Measurements from ENCODE around the gene TLNRD1.

TLNRD1 gene

GRCh38 chr15:80985981-80986380 lies 14.7 kb upstream of the TLNRD1 start:
- Histone ChIP-seq H3K9ac (no peak overlapping the region), H3K4me2 (ENCODE audit: low read length) (no peak overlapping the region), H3K36me3 (ENCODE audit: control insufficient read depth, insufficient read depth, low read length) (no peaks in the 10 kb centered on the region), H3K4me1 (no peaks in the 10 kb centered on the region), H3K27me3 (ENCODE audit: control insufficient read depth, insufficient read depth, low read length) (no peaks in the 10 kb centered on the region), H3K27ac (no peak overlapping the region), H3K79me2 (peaks cover 11% of the 10 kb centered on the region), H3K9me3 (ENCODE audit: control insufficient read depth, low read length) (no peaks in the 10 kb centered on the region), H3K4me3 (ENCODE audit: low read depth, low read length) (no peak overlapping the region), H2AFZ (no peak overlapping the region)
- TF ChIP-seq, protein P1, sequence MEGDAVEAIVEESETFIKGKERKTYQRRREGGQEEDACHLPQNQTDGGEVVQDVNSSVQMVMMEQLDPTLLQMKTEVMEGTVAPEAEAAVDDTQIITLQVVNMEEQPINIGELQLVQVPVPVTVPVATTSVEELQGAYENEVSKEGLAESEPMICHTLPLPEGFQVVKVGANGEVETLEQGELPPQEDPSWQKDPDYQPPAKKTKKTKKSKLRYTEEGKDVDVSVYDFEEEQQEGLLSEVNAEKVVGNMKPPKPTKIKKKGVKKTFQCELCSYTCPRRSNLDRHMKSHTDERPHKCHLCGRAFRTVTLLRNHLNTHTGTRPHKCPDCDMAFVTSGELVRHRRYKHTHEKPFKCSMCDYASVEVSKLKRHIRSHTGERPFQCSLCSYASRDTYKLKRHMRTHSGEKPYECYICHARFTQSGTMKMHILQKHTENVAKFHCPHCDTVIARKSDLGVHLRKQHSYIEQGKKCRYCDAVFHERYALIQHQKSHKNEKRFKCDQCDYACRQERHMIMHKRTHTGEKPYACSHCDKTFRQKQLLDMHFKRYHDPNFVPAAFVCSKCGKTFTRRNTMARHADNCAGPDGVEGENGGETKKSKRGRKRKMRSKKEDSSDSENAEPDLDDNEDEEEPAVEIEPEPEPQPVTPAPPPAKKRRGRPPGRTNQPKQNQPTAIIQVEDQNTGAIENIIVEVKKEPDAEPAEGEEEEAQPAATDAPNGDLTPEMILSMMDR (IDR thresholded peaks at IDR 0.05): no peak

DNA sequence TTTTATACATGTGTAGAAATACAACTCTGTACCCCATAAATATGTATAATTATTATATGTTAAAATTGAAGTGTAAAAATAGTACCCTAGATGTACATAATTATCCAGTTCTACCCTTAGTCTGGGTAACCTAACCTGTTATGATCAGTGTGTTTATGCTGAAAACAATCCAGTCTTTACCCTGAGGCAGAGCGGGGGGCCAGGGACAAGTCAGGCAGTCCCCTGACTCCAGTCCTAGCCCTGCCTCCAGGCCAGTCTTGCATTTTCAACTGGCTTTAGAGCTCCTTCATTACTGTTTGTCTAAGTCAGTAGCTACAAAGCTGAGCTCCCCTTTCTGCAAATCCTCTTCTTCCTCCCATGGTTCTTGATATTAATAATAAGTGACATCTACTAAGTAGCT lies 14.2 kb upstream of the TLNRD1 start:
- Histone ChIP-seq H3K4me3 (ENCODE audit: low read depth, low read length) (no peak overlapping the region), H3K9ac (no peak overlapping the region), H3K4me2 (ENCODE audit: low read length) (no peak overlapping the region), H3K4me1 (no peaks in the 10 kb centered on the region), H3K27ac (no peak overlapping the region), H3K9me3 (ENCODE audit: control insufficient read depth, low read length) (no peaks in the 10 kb centered on the region), H3K79me2 (peaks cover 11% of the 10 kb centered on the region), H2AFZ (no peak overlapping the region), H3K27me3 (ENCODE audit: control insufficient read depth, insufficient read depth, low read length) (no peaks in the 10 kb centered on the region), H3K36me3 (ENCODE audit: control insufficient read depth, insufficient read depth, low read length) (no peaks in the 10 kb centered on the region)
- TF ChIP-seq, protein P1 (IDR thresholded peaks at IDR 0.05): no peak

- H3K4me1 ChIP-seq: no peaks in the 10 kb centered on the region
- H3K79me2 ChIP-seq: peaks cover 11% of the 10 kb centered on the region
- no peak overlapping the region for H3K9ac ChIP-seq
- no peak overlapping the region for H2AFZ ChIP-seq
- TF ChIP-seq, protein P1 (IDR thresholded peaks at IDR 0.05): no peak
- H3K4me3 ChIP-seq (ENCODE audit: low read depth, low read length): peak overlapping the region; percentile 73
- peak overlapping the region; percentile 82 for H3K4me2 ChIP-seq (ENCODE audit: low read length)
- H3K27ac ChIP-seq: no peak overlapping the region
- no peaks in the 10 kb centered on the region for H3K36me3 ChIP-seq (ENCODE audit: control insufficient read depth, insufficient read depth, low read length)
- no peaks in the 10 kb centered on the region for H3K9me3 ChIP-seq (ENCODE audit: control insufficient read depth, low read length)
- H3K27me3 ChIP-seq (ENCODE audit: control insufficient read depth, insufficient read depth, low read length): no peaks in the 10 kb centered on the region
Observed at GRCh38 chr15:80988148-80988796, 12.5 kb upstream of the TLNRD1 start.

- Histone ChIP-seq H2AFZ (peak overlapping the region; percentile 80), H3K27ac (peak overlapping the region; percentile 87), H3K4me3 (ENCODE audit: low read depth, low read length) (peak overlapping the region; percentile 73), H3K27me3 (ENCODE audit: control insufficient read depth, insufficient read depth, low read length) (no peaks in the 10 kb centered on the region), H3K79me2 (peaks cover 11% of the 10 kb centered on the region), H3K9ac (peak overlapping the region; percentile 14), H3K4me1 (no peaks in the 10 kb centered on the region), H3K36me3 (ENCODE audit: control insufficient read depth, insufficient read depth, low read length) (no peaks in the 10 kb centered on the region), H3K9me3 (ENCODE audit: control insufficient read depth, low read length) (no peaks in the 10 kb centered on the region), H3K4me2 (ENCODE audit: low read length) (peak overlapping the region; percentile 82)
- TF ChIP-seq, protein P1 (IDR thresholded peaks at IDR 0.05): no peak
Observed at GRCh38 chr15:80989081-80989517, 11.6 kb upstream of the TLNRD1 start.

Measured in parathyroid adenoma (tissue), 2 donors.